ENCODE results near the gene ROPN1L.
A peak's percentile ranks its signal among the peaks of the same experiment; 100 is the strongest.

Gene ROPN1L

GRCh38 chr5:10460252-10460906 lies 18.7 kb downstream of the ROPN1L start:
- Histone ChIP-seq H3K9ac (ENCODE audit: low read length) (no peak overlapping the region), H3K36me3 (ENCODE audit: control insufficient read depth, insufficient read depth, low read length) (no peaks in the 10 kb centered on the region), H3K4me3 (ENCODE audit: low read depth, low read length) (no peak overlapping the region), H3K27me3 (ENCODE audit: control insufficient read depth, insufficient read depth, low read length) (peaks cover 2% of the 10 kb centered on the region; the same call in 1 of the 2 replicates), H3K4me1 (ENCODE audit: control insufficient read depth, insufficient read depth, low read length) (peaks cover 18% of the 10 kb centered on the region), H3K27ac (ENCODE audit: low read depth, low read length) (no peak overlapping the region), H3K9me3 (ENCODE audit: control insufficient read depth, insufficient read depth, low read depth, low read length) (no peaks in the 10 kb centered on the region)

GRCh38 chr5:10461041-10461440 lies 19.4 kb downstream of the ROPN1L start:
- H3K9me3 ChIP-seq (ENCODE audit: control insufficient read depth, insufficient read depth, low read depth, low read length), result no peaks in the 10 kb centered on the region
- H3K4me1 ChIP-seq (ENCODE audit: control insufficient read depth, insufficient read depth, low read length), result peaks cover 12% of the 10 kb centered on the region
- H3K9ac ChIP-seq (ENCODE audit: low read length), result no peak overlapping the region
- no peak overlapping the region for H3K27ac ChIP-seq (ENCODE audit: low read depth, low read length)
- no peaks in the 10 kb centered on the region; the same call in 1 of the 2 replicates for H3K27me3 ChIP-seq (ENCODE audit: control insufficient read depth, insufficient read depth, low read length)
- H3K4me3 ChIP-seq (ENCODE audit: low read depth, low read length), result no peak overlapping the region
- H3K36me3 ChIP-seq (ENCODE audit: control insufficient read depth, insufficient read depth, low read length), result no peaks in the 10 kb centered on the region

DNA sequence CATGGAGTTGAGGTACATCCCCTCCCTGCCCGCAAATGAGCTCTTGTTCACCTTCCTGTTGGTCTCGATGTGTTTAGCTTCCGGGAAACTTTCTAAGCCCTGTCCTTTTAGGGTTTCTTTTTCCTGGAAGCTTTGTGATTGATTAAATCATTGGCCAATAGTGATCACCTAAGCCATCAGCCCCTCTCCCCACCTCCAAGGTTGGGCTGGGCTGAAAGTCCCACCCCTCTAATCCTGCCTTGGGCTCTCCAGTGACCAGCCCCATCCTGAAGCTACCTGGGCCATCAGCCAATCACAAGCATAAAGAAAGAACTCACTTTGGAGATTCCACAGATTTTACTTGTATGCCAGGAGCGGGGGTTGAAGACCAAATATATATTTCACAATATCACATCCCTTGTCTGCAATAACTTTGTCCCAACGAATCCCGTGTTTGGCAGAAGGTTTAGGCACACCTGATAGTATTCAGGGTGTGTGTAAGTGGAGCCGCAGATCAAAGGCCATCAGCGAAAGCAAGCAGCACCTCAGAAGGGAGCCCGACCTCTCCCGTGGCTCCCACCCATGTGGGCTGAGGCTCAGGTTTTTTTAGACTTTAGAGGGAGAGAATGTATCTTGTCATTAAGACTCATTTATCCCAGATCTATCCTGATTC lies 20.4 kb downstream of the ROPN1L start:
- Histone ChIP-seq H3K4me1 (ENCODE audit: control insufficient read depth, insufficient read depth, low read length) (peaks cover 17% of the 10 kb centered on the region), H3K27me3 (ENCODE audit: control insufficient read depth, insufficient read depth, low read length) (no peaks in the 10 kb centered on the region; the same call in 1 of the 2 replicates), H3K4me3 (ENCODE audit: low read depth, low read length) (no peak overlapping the region), H3K9ac (ENCODE audit: low read length) (no peak overlapping the region), H3K9me3 (ENCODE audit: control insufficient read depth, insufficient read depth, low read depth, low read length) (no peaks in the 10 kb centered on the region), H3K27ac (ENCODE audit: low read depth, low read length) (no peak overlapping the region), H3K36me3 (ENCODE audit: control insufficient read depth, insufficient read depth, low read length) (no peaks in the 10 kb centered on the region)

DNA sequence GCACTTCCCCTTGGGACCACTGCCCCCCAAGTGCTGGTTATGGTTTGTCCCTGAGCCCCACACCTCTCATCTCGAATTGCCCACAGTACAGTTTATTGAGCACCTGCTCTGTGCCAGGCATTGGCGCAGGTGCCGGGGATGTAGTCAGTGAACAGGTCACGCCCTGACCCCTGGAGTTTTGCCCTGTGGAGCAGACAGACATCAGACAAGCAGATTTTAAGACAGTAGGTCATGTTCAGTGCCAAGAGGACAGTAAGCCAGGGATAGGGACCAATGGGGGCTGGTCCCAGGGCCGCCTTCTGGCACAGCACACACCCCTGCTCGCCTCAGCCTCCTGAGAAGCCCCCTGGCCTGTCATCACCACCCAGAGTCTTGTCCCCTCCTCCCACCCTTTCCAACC lies 21.9 kb downstream of the ROPN1L start:
- Histone ChIP-seq H3K4me3 (ENCODE audit: low read depth, low read length) (no peak overlapping the region), H3K27ac (ENCODE audit: low read depth, low read length) (no peak overlapping the region), H3K4me1 (ENCODE audit: control insufficient read depth, insufficient read depth, low read length) (peaks cover 23% of the 10 kb centered on the region), H3K9ac (ENCODE audit: low read length) (no peak overlapping the region), H3K27me3 (ENCODE audit: control insufficient read depth, insufficient read depth, low read length) (no peaks in the 10 kb centered on the region; the same call in 1 of the 2 replicates), H3K9me3 (ENCODE audit: control insufficient read depth, insufficient read depth, low read depth, low read length) (no peaks in the 10 kb centered on the region), H3K36me3 (ENCODE audit: control insufficient read depth, insufficient read depth, low read length) (no peaks in the 10 kb centered on the region)

DNA sequence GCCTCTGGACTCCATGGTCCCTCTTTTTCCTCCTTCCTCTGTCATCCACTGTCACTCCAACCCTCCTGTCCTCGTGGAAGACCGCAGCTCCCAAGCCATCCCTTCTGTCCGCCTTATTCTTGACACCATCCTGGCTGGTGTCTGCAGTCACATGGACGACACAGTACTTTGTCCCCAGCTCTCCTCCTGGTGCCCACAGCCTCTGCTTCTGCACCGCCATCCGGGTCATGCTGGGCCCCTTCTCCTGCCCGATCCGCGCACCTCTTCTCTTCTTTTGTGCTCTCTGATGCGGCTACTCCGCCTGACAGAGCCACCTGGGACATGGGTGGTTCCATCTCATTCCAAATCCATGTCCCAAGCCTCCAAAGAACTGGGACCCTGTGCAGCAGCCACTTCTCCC lies 22.5 kb downstream of the ROPN1L start:
- no peak overlapping the region for H3K9ac ChIP-seq (ENCODE audit: low read length)
- no peak overlapping the region for H3K4me3 ChIP-seq (ENCODE audit: low read depth, low read length)
- H3K27ac ChIP-seq (ENCODE audit: low read depth, low read length), result no peak overlapping the region
- peaks cover 23% of the 10 kb centered on the region for H3K4me1 ChIP-seq (ENCODE audit: control insufficient read depth, insufficient read depth, low read length)
- no peaks in the 10 kb centered on the region for H3K36me3 ChIP-seq (ENCODE audit: control insufficient read depth, insufficient read depth, low read length)
- H3K27me3 ChIP-seq (ENCODE audit: control insufficient read depth, insufficient read depth, low read length), result no peaks in the 10 kb centered on the region; the same call in 1 of the 2 replicates
- H3K9me3 ChIP-seq (ENCODE audit: control insufficient read depth, insufficient read depth, low read depth, low read length), result no peaks in the 10 kb centered on the region

DNA sequence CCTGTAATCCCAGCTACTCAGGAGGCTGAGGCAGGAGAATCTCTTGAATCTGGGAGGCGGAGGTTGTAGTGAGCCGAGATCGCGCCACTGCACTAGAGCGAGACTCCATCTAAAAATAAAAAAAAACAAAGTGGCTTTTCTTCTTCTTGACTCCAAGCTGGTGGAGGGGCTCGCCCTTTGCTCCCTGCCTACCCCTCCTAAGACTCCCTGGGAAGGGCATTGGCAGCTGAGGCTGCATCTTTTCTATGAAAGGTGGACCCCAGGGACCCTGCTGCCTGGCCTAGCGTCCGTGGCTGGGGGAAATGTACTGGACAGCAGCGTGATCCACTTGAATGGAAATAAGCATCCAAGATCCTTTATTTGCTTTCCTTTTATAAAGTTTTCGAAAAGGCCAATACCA lies 24.0 kb downstream of the ROPN1L start:
- Histone ChIP-seq H3K9ac (ENCODE audit: low read length) (no peak overlapping the region), H3K27ac (ENCODE audit: low read depth, low read length) (no peak overlapping the region), H3K36me3 (ENCODE audit: control insufficient read depth, insufficient read depth, low read length) (no peaks in the 10 kb centered on the region), H3K4me3 (ENCODE audit: low read depth, low read length) (no peak overlapping the region), H3K9me3 (ENCODE audit: control insufficient read depth, insufficient read depth, low read depth, low read length) (no peaks in the 10 kb centered on the region), H3K4me1 (ENCODE audit: control insufficient read depth, insufficient read depth, low read length) (peaks cover 20% of the 10 kb centered on the region), H3K27me3 (ENCODE audit: control insufficient read depth, insufficient read depth, low read length) (no peaks in the 10 kb centered on the region)

- no peak overlapping the region for H3K4me3 ChIP-seq (ENCODE audit: low read depth, low read length)
- H3K9me3 ChIP-seq (ENCODE audit: control insufficient read depth, insufficient read depth, low read depth, low read length), result no peaks in the 10 kb centered on the region
- no peak overlapping the region for H3K27ac ChIP-seq (ENCODE audit: low read depth, low read length)
- no peaks in the 10 kb centered on the region for H3K27me3 ChIP-seq (ENCODE audit: control insufficient read depth, insufficient read depth, low read length)
- no peak overlapping the region for H3K9ac ChIP-seq (ENCODE audit: low read length)
- no peaks in the 10 kb centered on the region for H3K36me3 ChIP-seq (ENCODE audit: control insufficient read depth, insufficient read depth, low read length)
- H3K4me1 ChIP-seq (ENCODE audit: control insufficient read depth, insufficient read depth, low read length), result peaks cover 20% of the 10 kb centered on the region
These were observed 24.9 kb downstream of the ROPN1L start for GRCh38 chr5:10466446-10467073.

GRCh38 chr5:10467281-10468198 lies 25.9 kb downstream of the ROPN1L start:
- Histone ChIP-seq H3K27me3 (ENCODE audit: control insufficient read depth, insufficient read depth, low read length) (no peaks in the 10 kb centered on the region), H3K27ac (ENCODE audit: low read depth, low read length) (peak overlapping the region; percentile 10; the same call in 1 of the 2 replicates), H3K9me3 (ENCODE audit: control insufficient read depth, insufficient read depth, low read depth, low read length) (no peaks in the 10 kb centered on the region), H3K36me3 (ENCODE audit: control insufficient read depth, insufficient read depth, low read length) (no peaks in the 10 kb centered on the region), H3K9ac (ENCODE audit: low read length) (peak overlapping the region; percentile 10), H3K4me3 (ENCODE audit: low read depth, low read length) (peak overlapping the region; percentile 4; the same call in 1 of the 2 replicates), H3K4me1 (ENCODE audit: control insufficient read depth, insufficient read depth, low read length) (peaks cover 20% of the 10 kb centered on the region)

DNA sequence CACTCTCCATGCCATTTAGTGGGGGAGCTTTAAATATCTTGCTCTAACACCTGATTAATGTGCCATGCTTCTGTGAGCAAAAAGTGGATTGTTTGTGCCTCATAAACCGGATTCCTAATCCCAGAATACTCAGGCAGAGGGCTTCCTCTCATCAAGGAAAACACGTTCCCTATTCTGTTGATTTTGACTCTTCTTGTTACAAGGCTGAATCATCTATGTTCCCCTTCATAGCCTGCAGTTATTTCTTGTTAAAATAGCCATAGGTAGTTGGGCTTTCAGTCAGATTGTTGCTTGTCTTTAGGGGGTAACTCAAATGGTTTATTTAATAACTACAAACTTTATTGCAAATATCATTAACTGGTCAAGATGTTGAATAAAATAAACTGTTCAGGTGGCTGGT lies 26.6 kb downstream of the ROPN1L start:
- no peak overlapping the region for H3K9ac ChIP-seq (ENCODE audit: low read length)
- no peak overlapping the region for H3K27ac ChIP-seq (ENCODE audit: low read depth, low read length)
- peaks cover 20% of the 10 kb centered on the region for H3K4me1 ChIP-seq (ENCODE audit: control insufficient read depth, insufficient read depth, low read length)

GRCh38 chr5:10469253-10470050 lies 27.8 kb downstream of the ROPN1L start:
- Histone ChIP-seq H3K9me3 (ENCODE audit: control insufficient read depth, insufficient read depth, low read depth, low read length) (no peaks in the 10 kb centered on the region), H3K27ac (ENCODE audit: low read depth, low read length) (no peak overlapping the region), H3K4me1 (ENCODE audit: control insufficient read depth, insufficient read depth, low read length) (peaks cover 20% of the 10 kb centered on the region), H3K36me3 (ENCODE audit: control insufficient read depth, insufficient read depth, low read length) (no peaks in the 10 kb centered on the region), H3K9ac (ENCODE audit: low read length) (no peak overlapping the region), H3K4me3 (ENCODE audit: low read depth, low read length) (no peak overlapping the region), H3K27me3 (ENCODE audit: control insufficient read depth, insufficient read depth, low read length) (no peaks in the 10 kb centered on the region)

More for the DNA sequence above, 26.6 kb downstream of the ROPN1L start:
- H3K4me3 ChIP-seq (ENCODE audit: low read depth, low read length), result no peak overlapping the region
- H3K9me3 ChIP-seq (ENCODE audit: control insufficient read depth, insufficient read depth, low read depth, low read length), result no peaks in the 10 kb centered on the region
- no peaks in the 10 kb centered on the region for H3K27me3 ChIP-seq (ENCODE audit: control insufficient read depth, insufficient read depth, low read length)
- H3K36me3 ChIP-seq (ENCODE audit: control insufficient read depth, insufficient read depth, low read length), result no peaks in the 10 kb centered on the region
